ENCODE data around the gene FAH.

- TF ChIP-seq CTCF (IDR thresholded peaks at IDR 0.05) (no peak), ZFX (IDR thresholded peaks at IDR 0.05; ENCODE audit: borderline replicate concordance) (no peak)
Observed at GRCh38 chr15:80199869-80200268, 47.1 kb downstream of the FAH start.

Measured in 22Rv1 (cell line).